Spleen (tissue), 7 donors: ENCODE data around the gene SPINK2.

Source experiments
- POLR2A ChIP-seq, 3 donors: fragments of 450-650 bp; IDR thresholded peaks; one replicate each; pipeline ENCODE4 v1.5.1; 2017; ENCODE audit warnings: antibody characterized with exemption in 3 of 3, mild to moderate bottlenecking in 1 of 3
- POLR2AphosphoS5 ChIP-seq, 3 donors: sonication (generic); formaldehyde crosslinking; IDR thresholded peaks; one replicate each; pipeline ENCODE4 v1.5.1; 2017; ENCODE audit warnings: antibody characterized with exemption in 3 of 3
- TF ChIP-seq, protein P1 (sequence below), 11 experiments: fragments of 200-600 bp in 7 of 11; fragments of 450-650 bp in 4 of 11; sonication (generic) in 4 of 11; IDR thresholded peaks in 8 of 11; conservative IDR thresholded peaks in 3 of 11; 1 replicate in 7 of 11; 2 replicates in 4 of 11; pipeline versions ENCODE4 v1.4.0 to v1.8.0; 2016 to 2021; ENCODE audit warnings: antibody characterized with exemption in 11 of 11, inconsistent platforms in 4 of 11, mild to moderate bottlenecking in 1 of 11
- donor health status: DM: no; HTN: no; CAD: no; lungs with moderate emphysema.
- donor health status: DM: no; HTN: no; CAD: no.
- donor health status: DM: no; HTN: no; CAD: no.

DNA sequence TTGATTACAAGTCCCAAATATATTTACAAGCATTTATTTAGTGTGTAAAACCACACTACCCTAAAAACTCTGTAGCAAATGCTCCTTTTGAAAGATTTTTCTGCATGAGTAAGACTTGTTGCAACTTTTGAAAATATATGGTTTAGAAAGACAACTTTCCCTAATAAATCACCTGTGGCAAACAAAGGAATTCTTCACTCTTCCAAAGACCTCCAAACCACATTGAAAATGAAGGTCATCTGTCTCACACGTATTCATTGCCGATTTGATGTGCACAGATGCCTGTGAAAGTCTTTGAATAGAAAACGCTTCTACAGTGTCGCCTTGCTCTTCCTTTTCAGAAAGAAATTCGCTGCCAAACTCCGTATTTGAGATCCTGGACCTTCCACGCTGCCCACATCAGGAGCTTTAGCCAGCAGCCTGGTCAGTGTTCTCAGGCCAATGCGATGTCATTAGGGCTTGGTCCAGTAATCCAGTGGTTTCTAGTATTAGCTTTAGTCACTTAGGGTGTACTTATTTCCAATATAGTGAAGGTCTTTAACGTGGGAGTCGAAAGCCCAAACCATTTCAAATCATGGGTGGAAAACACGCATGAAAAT is 22.2 kb downstream of the SPINK2 start:
- TF ChIP-seq POLR2AphosphoS5 (IDR thresholded peaks at IDR 0.05) (no peak), POLR2A (IDR thresholded peaks at IDR 0.05) (no peak)
- TF ChIP-seq, protein P1, sequence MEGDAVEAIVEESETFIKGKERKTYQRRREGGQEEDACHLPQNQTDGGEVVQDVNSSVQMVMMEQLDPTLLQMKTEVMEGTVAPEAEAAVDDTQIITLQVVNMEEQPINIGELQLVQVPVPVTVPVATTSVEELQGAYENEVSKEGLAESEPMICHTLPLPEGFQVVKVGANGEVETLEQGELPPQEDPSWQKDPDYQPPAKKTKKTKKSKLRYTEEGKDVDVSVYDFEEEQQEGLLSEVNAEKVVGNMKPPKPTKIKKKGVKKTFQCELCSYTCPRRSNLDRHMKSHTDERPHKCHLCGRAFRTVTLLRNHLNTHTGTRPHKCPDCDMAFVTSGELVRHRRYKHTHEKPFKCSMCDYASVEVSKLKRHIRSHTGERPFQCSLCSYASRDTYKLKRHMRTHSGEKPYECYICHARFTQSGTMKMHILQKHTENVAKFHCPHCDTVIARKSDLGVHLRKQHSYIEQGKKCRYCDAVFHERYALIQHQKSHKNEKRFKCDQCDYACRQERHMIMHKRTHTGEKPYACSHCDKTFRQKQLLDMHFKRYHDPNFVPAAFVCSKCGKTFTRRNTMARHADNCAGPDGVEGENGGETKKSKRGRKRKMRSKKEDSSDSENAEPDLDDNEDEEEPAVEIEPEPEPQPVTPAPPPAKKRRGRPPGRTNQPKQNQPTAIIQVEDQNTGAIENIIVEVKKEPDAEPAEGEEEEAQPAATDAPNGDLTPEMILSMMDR (IDR thresholded peaks at IDR 0.05 in 8 of 11, conservative IDR thresholded peaks at IDR 0.05 in 3 of 11): no peak
